K562 (cell line): ENCODE results near the gene TCF7.

Experiments used
- ARID2 ChIP-seq: fragments of 450-650 bp; IDR thresholded peaks from 2 replicates; pipeline ENCODE4 v1.6.1; 2017; ENCODE audit warnings: antibody characterized with exemption, mild to moderate bottlenecking
- BRD4 ChIP-seq: fragments of 200-600 bp; sonication (generic); IDR thresholded peaks from 2 replicates; pipeline ENCODE4 v1.6.1; 2017; ENCODE audit warnings: inconsistent platforms
- EGR1 ChIP-seq: fragments of 450-650 bp; conservative IDR thresholded peaks from 2 replicates; pipeline ENCODE4 v1.6.1; 2017; ENCODE audit warnings: mild to moderate bottlenecking
- FOS ChIP-seq: IDR thresholded peaks from 3 replicates; pipeline ENCODE4 v1.6.1; 2011; ENCODE audit not compliant: insufficient read length; ENCODE audit errors: extremely low read depth
- HDAC2 ChIP-seq: fragments of 450-650 bp; IDR thresholded peaks from 2 replicates; pipeline ENCODE4 v1.6.1; 2016; ENCODE audit warnings: mild to moderate bottlenecking
- MTA2 ChIP-seq: fragments of 450-650 bp; IDR thresholded peaks from 2 replicates; pipeline ENCODE4 v1.6.1; 2016; ENCODE audit warnings: low read depth
- NFIC ChIP-seq: fragments of 450-650 bp; IDR thresholded peaks from 2 replicates; pipeline ENCODE4 v1.6.1; 2017; ENCODE audit warnings: mild to moderate bottlenecking, inconsistent platforms
- PHF20 ChIP-seq: fragments of 450-650 bp; IDR thresholded peaks from 2 replicates; pipeline ENCODE4 v1.6.1; 2018; ENCODE audit not compliant: partially characterized antibody
- TBP ChIP-seq: optimal IDR thresholded peaks from 2 replicates; pipeline ENCODE3; 2011; ENCODE audit warnings: low read depth, low read length, improper control_type of control experiment
- TEAD4 ChIP-seq, 2 experiments: sonication (generic) in 1 of 2; formaldehyde crosslinking in 1 of 2; IDR thresholded peaks; 2 replicates each; pipeline versions ENCODE4 v1.6.1 to v1.8.0; 2012 to 2022; ENCODE audit warnings: borderline replicate concordance in 1 of 2, inconsistent platforms in 1 of 2, low read length in 1 of 2, mild to moderate bottlenecking in 1 of 2, missing genetic modification reagents in 1 of 2
- TF ChIP-seq, protein P1 (sequence below): sonication (generic); formaldehyde crosslinking; IDR thresholded peaks from 2 replicates; pipeline ENCODE4 v1.8.0; 2022; ENCODE audit warnings: mild to moderate bottlenecking, missing genetic modification reagents
- TF ChIP-seq, protein P2 (sequence below), 3 experiments: IDR thresholded peaks in 2 of 3; conservative IDR thresholded peaks in 1 of 3; 2 replicates each; pipeline ENCODE4 v1.5.1; 2011 to 2012; ENCODE audit warnings: low read length in 3 of 3, mild to moderate bottlenecking in 3 of 3, control low read depth in 2 of 3, improper control_type of control experiment in 1 of 3, inconsistent platforms in 1 of 3, low read depth in 1 of 3, mixed read lengths in 1 of 3, moderate library complexity in 1 of 3; ENCODE audit not compliant: insufficient read depth in 2 of 3
- TF ChIP-seq, protein P3 (sequence below): sonication (generic); formaldehyde crosslinking; IDR thresholded peaks from 2 replicates; pipeline ENCODE4 v1.5.0; 2020; ENCODE audit warnings: missing genetic modification reagents
- TF ChIP-seq, protein P4 (sequence below): sonication (generic); formaldehyde crosslinking; IDR thresholded peaks from 2 replicates; pipeline ENCODE4 v1.8.0; 2022; ENCODE audit warnings: mild to moderate bottlenecking, missing genetic modification reagents, borderline replicate concordance

DNA sequence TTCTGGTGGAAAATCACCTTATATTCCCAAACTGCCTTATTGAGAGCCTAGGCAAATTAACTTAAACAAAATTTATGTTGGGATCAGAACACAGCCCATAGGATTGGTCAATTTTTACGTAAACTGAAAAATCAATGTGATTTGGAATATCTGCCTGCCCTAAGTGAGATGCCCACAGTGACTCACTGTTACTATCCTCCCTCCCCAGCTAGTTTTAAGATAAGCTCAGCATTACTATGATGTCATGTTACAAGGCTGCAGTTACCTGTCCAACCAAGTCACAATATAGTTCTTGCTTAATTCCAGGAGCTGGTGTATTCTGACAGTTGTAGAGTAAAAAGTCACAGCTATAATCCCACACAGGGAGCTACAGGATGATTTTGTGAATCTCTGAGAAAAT is 39.2 kb downstream of the TCF7 start:
- TF ChIP-seq, protein P1, sequence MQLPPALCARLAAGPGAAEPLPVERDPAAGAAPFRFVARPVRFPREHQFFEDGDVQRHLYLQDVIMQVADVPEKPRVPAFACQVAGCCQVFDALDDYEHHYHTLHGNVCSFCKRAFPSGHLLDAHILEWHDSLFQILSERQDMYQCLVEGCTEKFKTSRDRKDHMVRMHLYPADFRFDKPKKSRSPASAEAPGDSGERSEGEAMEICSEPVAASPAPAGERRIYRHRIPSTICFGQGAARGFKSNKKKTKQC (CRISPR knock-in tag) = no peak
- TF ChIP-seq, protein P2, sequence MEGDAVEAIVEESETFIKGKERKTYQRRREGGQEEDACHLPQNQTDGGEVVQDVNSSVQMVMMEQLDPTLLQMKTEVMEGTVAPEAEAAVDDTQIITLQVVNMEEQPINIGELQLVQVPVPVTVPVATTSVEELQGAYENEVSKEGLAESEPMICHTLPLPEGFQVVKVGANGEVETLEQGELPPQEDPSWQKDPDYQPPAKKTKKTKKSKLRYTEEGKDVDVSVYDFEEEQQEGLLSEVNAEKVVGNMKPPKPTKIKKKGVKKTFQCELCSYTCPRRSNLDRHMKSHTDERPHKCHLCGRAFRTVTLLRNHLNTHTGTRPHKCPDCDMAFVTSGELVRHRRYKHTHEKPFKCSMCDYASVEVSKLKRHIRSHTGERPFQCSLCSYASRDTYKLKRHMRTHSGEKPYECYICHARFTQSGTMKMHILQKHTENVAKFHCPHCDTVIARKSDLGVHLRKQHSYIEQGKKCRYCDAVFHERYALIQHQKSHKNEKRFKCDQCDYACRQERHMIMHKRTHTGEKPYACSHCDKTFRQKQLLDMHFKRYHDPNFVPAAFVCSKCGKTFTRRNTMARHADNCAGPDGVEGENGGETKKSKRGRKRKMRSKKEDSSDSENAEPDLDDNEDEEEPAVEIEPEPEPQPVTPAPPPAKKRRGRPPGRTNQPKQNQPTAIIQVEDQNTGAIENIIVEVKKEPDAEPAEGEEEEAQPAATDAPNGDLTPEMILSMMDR (IDR thresholded peaks at IDR 0.05 in 2 of 3, conservative IDR thresholded peaks at IDR 0.05 in 1 of 3; ENCODE audit: insufficient read depth in 2 of 3, low read depth in 1 of 3, low read length in 3 of 3) = no peak
- TF ChIP-seq MTA2 (no peak), BRD4 (no peak), NFIC (no peak), PHF20 (no peak), TBP (no peak), FOS (no peak), HDAC2 (no peak), ARID2 (no peak), TEAD4 (IDR thresholded peaks at IDR 0.05; ENCODE audit: low read length) (no peak), TEAD4 (CRISPR knock-in tag; IDR thresholded peaks at IDR 0.05; ENCODE audit: borderline replicate concordance) (no peak), EGR1 (no peak)
- TF ChIP-seq, protein P3, sequence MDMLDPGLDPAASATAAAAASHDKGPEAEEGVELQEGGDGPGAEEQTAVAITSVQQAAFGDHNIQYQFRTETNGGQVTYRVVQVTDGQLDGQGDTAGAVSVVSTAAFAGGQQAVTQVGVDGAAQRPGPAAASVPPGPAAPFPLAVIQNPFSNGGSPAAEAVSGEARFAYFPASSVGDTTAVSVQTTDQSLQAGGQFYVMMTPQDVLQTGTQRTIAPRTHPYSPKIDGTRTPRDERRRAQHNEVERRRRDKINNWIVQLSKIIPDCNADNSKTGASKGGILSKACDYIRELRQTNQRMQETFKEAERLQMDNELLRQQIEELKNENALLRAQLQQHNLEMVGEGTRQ = no peak
- TF ChIP-seq, protein P4, sequence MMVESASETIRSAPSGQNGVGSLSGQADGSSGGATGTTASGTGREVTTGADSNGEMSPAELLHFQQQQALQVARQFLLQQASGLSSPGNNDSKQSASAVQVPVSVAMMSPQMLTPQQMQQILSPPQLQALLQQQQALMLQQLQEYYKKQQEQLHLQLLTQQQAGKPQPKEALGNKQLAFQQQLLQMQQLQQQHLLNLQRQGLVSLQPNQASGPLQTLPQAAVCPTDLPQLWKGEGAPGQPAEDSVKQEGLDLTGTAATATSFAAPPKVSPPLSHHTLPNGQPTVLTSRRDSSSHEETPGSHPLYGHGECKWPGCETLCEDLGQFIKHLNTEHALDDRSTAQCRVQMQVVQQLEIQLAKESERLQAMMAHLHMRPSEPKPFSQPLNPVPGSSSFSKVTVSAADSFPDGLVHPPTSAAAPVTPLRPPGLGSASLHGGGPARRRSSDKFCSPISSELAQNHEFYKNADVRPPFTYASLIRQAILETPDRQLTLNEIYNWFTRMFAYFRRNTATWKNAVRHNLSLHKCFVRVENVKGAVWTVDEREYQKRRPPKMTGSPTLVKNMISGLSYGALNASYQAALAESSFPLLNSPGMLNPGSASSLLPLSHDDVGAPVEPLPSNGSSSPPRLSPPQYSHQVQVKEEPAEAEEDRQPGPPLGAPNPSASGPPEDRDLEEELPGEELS (CRISPR knock-in tag) = no peak
